Lower leg skin (tissue), 3 donors: ENCODE data around the gene CDRT4.

Experiments
- CTCF ChIP-seq, 3 donors: fragments of 450-650 bp; IDR thresholded peaks; one replicate each; pipeline ENCODE4 v1.5.1; 2016; ENCODE audit warnings: antibody characterized with exemption in 3 of 3, mild to moderate bottlenecking in 3 of 3, moderate library complexity in 2 of 3
- POLR2A ChIP-seq, 2 donors: fragments of 450-650 bp; IDR thresholded peaks; one replicate each; pipeline ENCODE4 v1.6.1; 2016 to 2017; ENCODE audit warnings: antibody characterized with exemption in 2 of 2, mild to moderate bottlenecking in 1 of 2, moderate library complexity in 1 of 2

GRCh38 chr17:15404106-15405057, 63.0 kb downstream of the CDRT4 start:
- TF ChIP-seq CTCF (IDR thresholded peaks at IDR 0.05), result no peak
- no peak for TF ChIP-seq POLR2A (IDR thresholded peaks at IDR 0.05)
